ENCODE results near the gene PPM1H.

The PPM1H gene

DNA sequence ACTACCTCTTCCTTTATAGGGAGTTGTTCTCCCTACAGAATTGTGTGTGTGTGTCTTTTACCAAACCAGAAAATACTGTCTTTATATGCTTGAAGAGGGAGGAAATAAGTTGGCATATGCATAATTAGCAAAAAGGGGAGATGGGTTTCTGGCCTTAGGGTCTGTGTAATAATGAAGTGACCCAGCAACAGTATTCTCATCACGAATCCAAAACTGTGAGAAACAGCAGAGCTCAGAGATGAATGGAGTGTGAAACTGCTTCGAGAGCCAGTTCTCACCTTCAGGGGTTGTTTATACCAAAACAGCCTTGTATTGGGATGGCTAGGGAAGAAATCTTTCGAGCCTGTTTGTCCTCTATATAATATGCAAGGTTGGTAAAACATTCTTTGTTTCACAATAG is 240.8 kb downstream of the PPM1H start:
- DNase-seq: no peak
- TF ChIP-seq GATA1 (IDR thresholded peaks at IDR 0.05; ENCODE audit: low read depth, low read length) (no peak), POLR2A (IDR thresholded peaks at IDR 0.05; ENCODE audit: low read length) (no peak)

DNA sequence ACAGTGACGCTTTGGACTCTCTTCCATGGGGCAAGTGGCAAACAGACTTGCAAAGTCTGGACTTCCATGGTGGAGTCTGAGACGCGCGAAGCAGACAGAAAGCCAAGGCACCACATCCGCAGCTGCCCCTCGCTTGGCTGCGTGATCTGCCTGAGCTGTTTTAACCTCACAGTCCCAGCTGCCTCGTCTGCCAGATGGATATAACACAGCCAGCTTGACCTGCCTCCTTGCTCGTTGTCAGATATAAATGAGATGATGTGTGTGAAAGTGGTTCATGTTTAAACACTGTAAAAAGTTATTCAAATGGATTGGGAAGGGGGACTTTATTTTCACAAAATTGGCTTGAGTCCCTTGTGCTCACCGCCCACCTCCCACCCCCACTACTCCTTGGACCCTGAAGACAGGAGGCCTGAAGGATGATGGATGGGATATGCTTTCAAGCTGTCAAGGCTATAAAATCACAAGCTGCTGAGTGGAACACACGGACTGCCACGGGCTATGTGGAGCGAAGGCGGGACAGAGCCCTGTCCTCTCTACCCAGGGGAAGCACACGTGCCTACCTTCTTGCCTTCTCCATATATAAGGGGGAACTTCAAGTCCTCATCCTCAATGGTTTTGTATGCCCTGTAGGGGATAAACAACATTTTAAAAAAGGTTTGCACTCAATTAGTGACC is 241.4 kb downstream of the PPM1H start:
- TF ChIP-seq POLR2A (IDR thresholded peaks at IDR 0.05; ENCODE audit: low read length) (no peak), GATA1 (IDR thresholded peaks at IDR 0.05; ENCODE audit: low read depth, low read length) (no peak)
- no peak for DNase-seq

DNA sequence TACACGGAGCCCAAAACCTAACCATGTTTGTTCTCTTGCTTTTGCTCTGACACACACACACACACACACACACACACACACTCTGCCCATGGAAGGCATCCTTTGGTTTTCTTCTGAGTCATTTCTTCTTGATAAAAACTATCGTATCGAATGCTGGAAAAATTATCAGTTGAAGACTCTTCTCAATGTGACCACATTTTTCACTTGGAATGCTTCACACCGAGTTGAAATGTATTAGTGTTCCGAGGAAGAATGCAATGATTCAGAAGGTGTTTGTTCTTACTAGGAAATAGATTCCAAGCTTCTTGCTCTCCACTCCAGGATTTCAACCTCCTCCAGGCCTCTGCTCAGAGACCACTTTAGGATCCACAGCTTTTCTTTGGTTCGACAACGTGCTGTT is 242.1 kb downstream of the PPM1H start:
- DNase-seq: no peak
- no peak for TF ChIP-seq GATA1 (IDR thresholded peaks at IDR 0.05; ENCODE audit: low read depth, low read length)
- TF ChIP-seq POLR2A (IDR thresholded peaks at IDR 0.05; ENCODE audit: low read length): no peak

DNA sequence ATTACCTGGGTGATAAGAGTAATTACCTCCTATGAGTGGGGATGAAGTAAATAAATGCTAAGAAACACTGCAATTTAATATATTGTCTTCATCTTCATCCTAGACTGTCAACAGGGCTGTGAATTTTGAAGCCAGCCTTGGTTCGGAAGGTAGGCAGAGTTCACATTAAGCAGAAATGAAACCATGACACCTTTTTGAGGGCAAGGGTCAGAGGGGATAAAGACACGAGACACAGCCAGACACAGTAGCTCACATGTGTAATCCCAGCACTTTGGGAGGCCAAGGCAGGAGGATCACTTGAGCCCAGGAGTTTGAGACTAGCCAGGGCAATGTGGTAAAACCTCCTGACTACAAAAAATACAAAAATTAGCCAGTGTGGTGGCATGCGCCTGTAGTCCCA is 243.6 kb downstream of the PPM1H start:
- DNase-seq: no peak
- TF ChIP-seq GATA1 (IDR thresholded peaks at IDR 0.05; ENCODE audit: low read depth, low read length) (no peak), POLR2A (IDR thresholded peaks at IDR 0.05; ENCODE audit: low read length) (no peak)

DNA sequence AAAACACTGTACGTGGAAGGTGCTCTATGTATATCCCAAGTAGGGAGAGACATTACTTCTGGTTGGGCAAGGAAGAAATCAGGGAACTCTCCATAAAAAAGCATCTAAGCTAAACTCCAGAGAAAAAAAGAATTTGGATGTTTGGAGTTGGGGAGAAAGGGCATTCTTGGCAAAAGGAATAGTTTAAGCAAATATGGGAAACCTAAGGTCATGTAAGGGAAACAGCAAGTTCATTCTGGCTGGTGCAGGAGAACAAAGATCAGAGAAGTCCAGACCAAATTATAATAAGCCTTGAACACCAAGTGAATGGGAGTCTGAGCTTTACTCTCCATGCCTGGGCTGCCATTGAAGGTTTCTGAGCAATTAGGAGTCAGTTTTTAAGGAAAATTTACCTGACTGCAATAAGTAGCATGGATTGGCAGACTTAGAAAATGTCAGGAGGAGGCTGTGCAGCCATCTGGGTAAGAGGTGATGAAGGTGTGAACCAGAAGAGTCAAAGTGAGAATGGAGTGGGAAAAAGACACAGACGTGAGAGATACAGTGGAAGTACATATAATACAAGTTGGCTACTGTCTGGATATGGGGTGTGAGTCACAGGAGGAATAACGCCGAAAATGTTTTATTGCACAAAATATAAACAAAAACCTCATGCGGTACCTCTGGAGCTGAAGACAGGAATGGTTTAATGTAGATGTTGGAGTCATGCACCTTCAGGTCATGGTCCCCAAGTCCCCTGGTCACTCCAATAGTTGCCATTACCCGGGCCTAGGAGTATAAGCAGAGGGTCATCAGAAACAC is 245.7 kb downstream of the PPM1H start:
- TF ChIP-seq GATA1 (IDR thresholded peaks at IDR 0.05; ENCODE audit: low read depth, low read length) (no peak), POLR2A (IDR thresholded peaks at IDR 0.05; ENCODE audit: low read length) (no peak)
- DNase-seq: no peak

DNA sequence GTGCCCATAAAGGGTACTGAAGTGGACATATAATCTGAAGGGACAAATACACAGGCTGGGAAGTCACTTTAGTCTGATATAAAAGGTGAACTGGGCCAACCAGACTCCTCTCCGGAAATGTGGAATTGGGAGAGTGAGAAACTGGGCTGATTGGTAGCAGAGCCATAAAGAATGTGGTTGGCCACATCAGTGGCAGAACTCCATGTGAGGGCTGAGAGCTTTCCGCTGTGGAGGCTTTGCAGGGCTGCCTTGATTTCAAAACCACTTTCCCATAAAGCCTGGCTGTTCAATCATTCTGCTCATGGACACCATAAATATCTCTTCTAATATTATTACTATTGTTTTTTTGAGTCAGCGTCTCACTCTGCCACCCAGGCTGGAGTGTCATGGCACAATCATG is 248.0 kb downstream of the PPM1H start:
- TF ChIP-seq POLR2A (IDR thresholded peaks at IDR 0.05; ENCODE audit: low read length): no peak
- TF ChIP-seq GATA1 (IDR thresholded peaks at IDR 0.05; ENCODE audit: low read depth, low read length): no peak
- no peak for DNase-seq

DNA sequence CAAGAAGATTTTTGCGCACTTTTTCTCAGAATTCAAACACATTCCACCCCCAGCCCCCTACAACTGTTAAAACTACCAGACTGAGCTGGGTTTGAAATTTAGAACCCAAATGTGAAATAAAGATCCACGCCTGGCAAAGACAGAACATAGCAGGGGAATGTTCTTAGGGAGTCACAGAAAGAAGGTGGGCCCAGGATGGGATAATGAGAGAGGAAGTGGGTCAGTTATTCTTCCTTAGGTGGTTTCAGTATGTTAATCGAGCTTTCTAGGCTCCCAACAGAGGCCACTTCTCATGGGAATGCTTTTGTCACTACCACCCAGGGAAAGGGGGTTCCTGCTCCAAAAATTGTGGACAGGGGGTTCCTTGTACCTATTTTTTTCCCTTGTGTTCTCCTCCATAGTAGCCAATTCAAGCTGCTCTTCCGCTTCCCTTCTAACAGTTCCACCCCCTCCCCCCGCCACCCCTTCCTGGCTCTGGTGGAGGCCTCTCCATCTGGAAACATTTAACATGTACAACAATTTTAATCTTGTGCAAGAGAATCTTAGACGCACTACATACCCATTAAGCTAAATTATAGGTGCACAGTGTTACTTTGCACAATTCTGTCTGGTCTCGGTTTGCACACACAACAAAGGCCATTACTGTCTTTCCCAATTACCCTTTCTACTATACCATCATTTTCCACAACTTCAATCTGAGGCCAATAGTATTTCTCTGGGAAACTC is 250.2 kb downstream of the PPM1H start:
- DNase-seq: no peak
- TF ChIP-seq POLR2A (IDR thresholded peaks at IDR 0.05; ENCODE audit: low read length): no peak
- TF ChIP-seq GATA1 (IDR thresholded peaks at IDR 0.05; ENCODE audit: low read depth, low read length): no peak

DNA sequence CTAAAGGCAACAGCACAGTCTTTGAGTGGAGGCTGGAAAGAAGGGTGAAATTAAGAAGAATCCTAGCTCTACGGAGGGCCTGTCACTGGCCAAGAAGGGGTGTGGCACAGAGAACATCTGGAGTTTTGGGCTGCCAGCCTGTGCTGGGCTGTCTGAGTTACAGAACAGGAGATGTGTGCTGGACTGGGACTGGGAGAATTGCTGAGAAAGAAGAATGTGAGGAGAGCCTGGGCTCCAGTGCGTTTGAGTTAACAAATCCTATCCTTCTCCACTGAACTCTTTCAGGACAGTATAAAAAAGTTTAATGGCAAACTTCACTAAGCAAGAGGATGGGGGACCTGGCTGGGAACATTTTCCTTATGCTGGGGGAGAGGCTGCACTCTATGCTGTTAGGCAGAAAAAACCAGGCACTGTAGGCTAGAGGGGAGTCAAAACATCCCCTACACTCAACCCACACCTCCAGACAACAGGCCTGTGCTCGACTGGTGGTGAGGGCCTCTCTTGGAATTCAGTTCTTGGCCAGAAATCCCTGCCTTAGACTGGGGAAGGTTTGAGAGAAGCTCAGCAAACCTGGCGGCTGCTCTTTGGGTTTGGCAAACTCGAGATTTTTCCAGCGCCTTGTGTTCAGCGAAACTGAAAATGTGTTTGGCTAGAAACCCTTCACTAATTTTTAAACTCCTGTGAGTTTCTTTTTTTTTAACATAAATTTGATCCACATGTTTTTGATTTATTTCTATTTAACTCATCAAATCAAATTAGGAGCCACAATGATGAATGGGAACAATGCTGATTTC is 251.0 kb downstream of the PPM1H start:
- TF ChIP-seq GATA1 (IDR thresholded peaks at IDR 0.05; ENCODE audit: low read depth, low read length) (no peak), POLR2A (IDR thresholded peaks at IDR 0.05; ENCODE audit: low read length) (no peak)
- no peak for DNase-seq

DNA sequence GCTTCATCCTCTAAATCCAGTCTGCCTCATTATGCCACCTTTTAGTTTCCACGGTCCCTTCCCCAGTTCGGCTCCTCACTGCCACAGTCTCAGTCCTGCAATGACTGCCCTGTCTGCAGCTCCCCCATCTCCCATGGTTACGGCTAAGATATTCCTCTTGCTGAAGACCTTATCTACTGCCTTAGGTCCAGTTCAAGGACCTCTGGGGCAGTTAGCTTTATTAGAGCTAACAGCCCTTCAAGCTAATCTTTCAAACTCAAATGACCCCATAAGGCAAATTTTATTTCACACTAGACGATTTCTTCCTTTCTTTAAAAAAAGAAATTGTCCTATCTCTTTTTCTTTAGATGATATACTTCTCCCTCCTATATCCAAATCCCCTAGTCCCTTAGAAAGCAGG is 253.6 kb downstream of the PPM1H start:
- TF ChIP-seq POLR2A (IDR thresholded peaks at IDR 0.05; ENCODE audit: low read length) (no peak), GATA1 (IDR thresholded peaks at IDR 0.05; ENCODE audit: low read depth, low read length) (no peak)
- no peak for DNase-seq

DNA sequence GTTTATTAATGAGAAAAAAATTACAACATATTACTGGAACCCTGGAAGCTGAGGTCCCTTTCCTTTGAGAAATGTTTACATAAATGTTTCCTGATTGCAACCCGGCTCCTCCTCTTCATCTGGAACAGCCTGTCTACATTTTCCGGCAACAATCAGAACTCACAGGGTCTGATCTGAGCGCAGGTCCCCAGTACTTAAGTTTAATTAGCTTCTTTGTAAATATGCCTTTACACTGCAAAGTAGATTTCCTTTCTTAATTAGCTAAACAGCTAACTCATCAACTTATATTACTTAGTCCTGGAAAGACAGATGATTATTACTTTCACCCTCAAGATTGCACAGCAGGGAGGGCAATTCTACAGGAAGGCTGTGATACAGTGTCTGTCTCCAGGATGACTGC is 255.3 kb downstream of the PPM1H start:
- no peak for TF ChIP-seq GATA1 (IDR thresholded peaks at IDR 0.05; ENCODE audit: low read depth, low read length)
- TF ChIP-seq POLR2A (IDR thresholded peaks at IDR 0.05; ENCODE audit: low read length): no peak
- DNase-seq: no peak

DNA sequence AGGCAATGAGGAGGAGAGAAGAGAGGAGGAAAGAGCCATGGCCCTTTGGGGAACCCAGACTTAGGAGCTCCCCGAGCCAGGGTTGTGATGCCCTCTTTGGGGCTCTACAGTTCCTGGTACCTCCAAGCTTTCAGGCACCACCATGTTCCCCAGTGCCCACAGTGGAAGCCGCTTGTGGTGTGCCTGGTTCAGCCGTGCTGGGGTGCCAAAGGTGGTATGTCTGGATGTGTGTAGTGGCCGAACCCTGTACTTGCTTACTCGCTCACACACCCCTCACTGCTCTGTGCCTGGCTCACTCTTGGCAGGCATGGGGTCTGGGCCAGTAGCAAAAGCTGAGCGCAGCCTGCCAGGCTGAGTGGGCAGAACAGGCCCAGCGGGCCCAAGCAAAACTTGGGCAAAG is 257.6 kb downstream of the PPM1H start:
- DNase-seq: no peak
- TF ChIP-seq POLR2A (IDR thresholded peaks at IDR 0.05; ENCODE audit: low read length): no peak
- no peak for TF ChIP-seq GATA1 (IDR thresholded peaks at IDR 0.05; ENCODE audit: low read depth, low read length)

DNA sequence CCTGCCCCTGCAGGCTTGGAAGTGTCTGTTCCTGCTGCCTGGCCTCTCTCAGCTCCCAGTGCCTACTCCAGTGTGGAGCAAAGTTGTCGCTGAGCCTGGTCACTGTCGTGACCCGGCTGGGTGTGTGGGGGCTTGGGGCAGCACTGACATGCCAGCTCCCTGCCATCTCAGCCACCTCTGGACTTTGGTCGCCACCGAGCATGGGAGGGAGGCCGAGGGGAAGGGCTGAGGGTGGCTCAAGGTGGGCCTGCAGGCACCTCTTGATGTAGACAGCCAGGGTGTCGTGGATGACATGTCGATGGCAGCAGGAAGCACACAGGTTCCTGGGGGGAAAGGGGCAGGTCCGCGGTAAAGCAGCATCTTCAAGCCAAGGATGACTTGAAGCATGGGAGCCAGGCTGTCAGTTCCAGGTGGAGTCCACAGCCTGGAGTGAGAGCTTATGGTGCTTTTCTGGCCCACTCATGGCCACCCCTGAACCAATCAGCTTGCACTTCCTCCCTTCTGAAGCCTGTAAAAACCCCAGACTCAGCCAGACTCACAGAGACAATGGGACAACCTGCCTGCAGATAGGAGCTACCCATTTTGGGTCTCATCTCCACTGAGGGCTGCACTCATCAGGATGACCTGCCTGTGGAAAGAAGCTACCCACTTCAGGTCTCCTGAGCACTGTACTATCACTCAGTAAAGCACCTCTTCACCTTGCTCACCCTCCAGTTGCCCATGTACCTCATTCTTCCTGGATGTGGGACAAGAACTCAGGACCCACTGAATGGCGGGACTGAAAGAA is 258.2 kb downstream of the PPM1H start:
- DNase-seq: peak; percentile 13 to 38
- TF ChIP-seq GATA1 (IDR thresholded peaks at IDR 0.05; ENCODE audit: low read depth, low read length): no peak
- TF ChIP-seq POLR2A (IDR thresholded peaks at IDR 0.05; ENCODE audit: low read length): no peak
